Upper lobe of left lung (tissue), 4 donors: ENCODE measurements around the gene KIF18B.

ENCODE experiments used
- EP300 ChIP-seq, 4 donors: sonication (generic); formaldehyde crosslinking; IDR thresholded peaks; one replicate each; pipeline ENCODE4 v1.5.1; 2017; ENCODE audit warnings: antibody characterized with exemption in 4 of 4, control low read depth in 2 of 4
- POLR2A ChIP-seq, 4 donors: fragments of 450-650 bp; IDR thresholded peaks; one replicate each; pipeline ENCODE4 v1.5.1; 2016 to 2017; ENCODE audit warnings: antibody characterized with exemption in 4 of 4, mild to moderate bottlenecking in 2 of 4
- POLR2AphosphoS5 ChIP-seq, 2 donors: sonication (generic); formaldehyde crosslinking; IDR thresholded peaks; one replicate each; pipeline ENCODE4 v1.5.1; 2017; ENCODE audit warnings: antibody characterized with exemption in 2 of 2
- TF ChIP-seq, protein P1 (sequence below), 6 experiments: fragments of 450-650 bp in 4 of 6; fragments of 200-600 bp in 2 of 6; sonication (generic) in 2 of 6; IDR thresholded peaks; one replicate each; pipeline ENCODE4 v1.5.1; 2016 to 2019; ENCODE audit warnings: antibody characterized with exemption in 6 of 6

DNA sequence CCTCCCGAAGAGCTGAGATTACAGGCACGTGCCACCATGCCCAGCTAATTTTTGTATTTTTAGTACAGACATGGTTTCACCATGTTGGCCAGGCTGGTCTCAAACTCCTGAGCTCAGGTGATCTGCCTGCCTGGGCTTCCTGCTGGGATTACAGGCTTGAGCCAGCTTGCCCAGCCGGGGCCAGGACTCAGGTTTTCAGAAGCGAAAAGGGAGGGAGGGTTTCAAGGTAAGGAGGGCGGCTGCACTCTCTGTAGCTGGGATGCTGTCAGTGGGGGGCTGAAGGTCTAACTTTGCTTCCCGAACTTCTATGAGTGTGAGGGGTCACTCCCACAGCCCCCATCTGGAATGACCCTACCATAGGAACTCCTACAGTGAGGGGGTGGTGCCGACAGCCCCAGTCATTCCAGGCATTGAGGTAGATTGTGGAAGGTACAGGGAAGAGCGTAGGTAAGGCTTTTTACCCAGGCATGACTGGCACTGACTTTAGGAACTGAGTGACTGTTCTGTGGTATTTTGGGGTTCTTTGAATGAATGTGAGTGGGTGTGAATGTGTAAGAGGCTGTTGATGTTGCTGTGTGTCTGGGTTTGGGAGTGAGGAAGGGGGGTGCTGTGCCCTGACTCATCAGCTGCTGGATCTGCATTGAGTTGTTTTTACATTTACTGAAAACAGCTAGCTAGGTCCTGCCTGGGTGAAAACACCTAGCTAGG lies 24.4 kb upstream of the KIF18B start:
- TF ChIP-seq, protein P1, sequence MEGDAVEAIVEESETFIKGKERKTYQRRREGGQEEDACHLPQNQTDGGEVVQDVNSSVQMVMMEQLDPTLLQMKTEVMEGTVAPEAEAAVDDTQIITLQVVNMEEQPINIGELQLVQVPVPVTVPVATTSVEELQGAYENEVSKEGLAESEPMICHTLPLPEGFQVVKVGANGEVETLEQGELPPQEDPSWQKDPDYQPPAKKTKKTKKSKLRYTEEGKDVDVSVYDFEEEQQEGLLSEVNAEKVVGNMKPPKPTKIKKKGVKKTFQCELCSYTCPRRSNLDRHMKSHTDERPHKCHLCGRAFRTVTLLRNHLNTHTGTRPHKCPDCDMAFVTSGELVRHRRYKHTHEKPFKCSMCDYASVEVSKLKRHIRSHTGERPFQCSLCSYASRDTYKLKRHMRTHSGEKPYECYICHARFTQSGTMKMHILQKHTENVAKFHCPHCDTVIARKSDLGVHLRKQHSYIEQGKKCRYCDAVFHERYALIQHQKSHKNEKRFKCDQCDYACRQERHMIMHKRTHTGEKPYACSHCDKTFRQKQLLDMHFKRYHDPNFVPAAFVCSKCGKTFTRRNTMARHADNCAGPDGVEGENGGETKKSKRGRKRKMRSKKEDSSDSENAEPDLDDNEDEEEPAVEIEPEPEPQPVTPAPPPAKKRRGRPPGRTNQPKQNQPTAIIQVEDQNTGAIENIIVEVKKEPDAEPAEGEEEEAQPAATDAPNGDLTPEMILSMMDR (IDR thresholded peaks at IDR 0.05) = no peak
- no peak for TF ChIP-seq POLR2A (IDR thresholded peaks at IDR 0.05)
- no peak for TF ChIP-seq EP300 (IDR thresholded peaks at IDR 0.05)
- TF ChIP-seq POLR2AphosphoS5 (IDR thresholded peaks at IDR 0.05) = no peak
